Naive thymus-derived CD4-positive, alpha-beta T cell (primary cell): Measurements from ENCODE around the gene TMEM236. TPM values are rescaled to one million over a fixed set of nuclear protein-coding genes. Genes with fewer than 3 reads are reported as not detected.
"Not testable (repeated sequence)": the region's sequence is repeated elsewhere in the genome, so short reads cannot be mapped to it uniquely, and the experiment has no call there.

ENCODE experiments used
- ATAC-seq: fragments of 150-1000 bp; cut with Tn5 transposase; 2 replicates; pipeline ENCODE4 v1.10.0; 2021; ENCODE audit warnings: mild to moderate bottlenecking, moderate library complexity
- CTCF ChIA-PET: fragments of 350-600 bp; sonication (Branson Sonifier 250); formaldehyde crosslinking; loops from one replicate; lab custom pipeline; 2021; ENCODE audit warnings: antibody characterized with exemption; lab: Charles Lee
- POLR2A ChIA-PET: fragments of 350-600 bp; sonication (Branson Sonifier 250); formaldehyde crosslinking; loops from one replicate; lab custom pipeline; 2021; ENCODE audit warnings: antibody characterized with exemption, inconsistent platforms; lab: Charles Lee
- DNase-seq, 9 donors: peaks; one replicate each; pipeline versions ENCODE4 v3.0.0 to v3.0.0-alpha.2; 2020 to 2022; ENCODE audit warnings: mixed read lengths in 1 of 9
- H3K27ac ChIP-seq: one replicate; pipeline ENCODE4 v1.7.0; 2013; ENCODE audit warnings: mild to moderate bottlenecking, low read depth, low read length, moderate library complexity
- H3K27me3 ChIP-seq, 2 donors: one replicate each; pipeline ENCODE4 v1.7.0; 2013; ENCODE audit warnings: low read length in 2 of 2, mild to moderate bottlenecking in 2 of 2, moderate library complexity in 2 of 2; ENCODE audit not compliant: control insufficient read depth in 2 of 2, insufficient read depth in 2 of 2
- H3K36me3 ChIP-seq, 3 experiments: 1 replicate in 2 of 3; 2 replicates in 1 of 3; pipeline ENCODE4 v1.7.0; 2013; ENCODE audit warnings: low read length in 3 of 3, mild to moderate bottlenecking in 3 of 3, moderate library complexity in 1 of 3; ENCODE audit not compliant: insufficient read depth in 3 of 3, control insufficient read depth in 2 of 3
- H3K4me1 ChIP-seq, 2 donors: one replicate each; pipeline ENCODE4 v1.7.0; 2013; ENCODE audit warnings: low read length in 2 of 2, mild to moderate bottlenecking in 2 of 2, moderate library complexity in 1 of 2; ENCODE audit not compliant: control insufficient read depth in 2 of 2, insufficient read depth in 2 of 2
- H3K4me3 ChIP-seq: 2 replicates; pipeline ENCODE4 v1.7.0; 2013; ENCODE audit warnings: mild to moderate bottlenecking, low read length
- H3K9me3 ChIP-seq, 3 experiments: 1 replicate in 2 of 3; 2 replicates in 1 of 3; pipeline ENCODE4 v1.7.0; 2013; ENCODE audit warnings: low read length in 3 of 3; ENCODE audit not compliant: control insufficient read depth in 2 of 3
- H3K27ac Mint-ChIP-seq, 9 donors: one replicate each; pipeline ENCODE4 v1.8.0; 2020 to 2022; ENCODE audit warnings: mixed read lengths in 9 of 9, mild to moderate bottlenecking in 8 of 9, moderate library complexity in 5 of 9, inconsistent platforms in 2 of 9
- H3K27me3 Mint-ChIP-seq, 5 donors: one replicate each; pipeline ENCODE4 v1.8.0; 2021 to 2022; ENCODE audit warnings: mixed read lengths in 5 of 5, mild to moderate bottlenecking in 1 of 5
- H3K36me3 Mint-ChIP-seq, 5 donors: one replicate each; pipeline ENCODE4 v1.8.0; 2020 to 2022; ENCODE audit warnings: mixed read lengths in 5 of 5, mild to moderate bottlenecking in 3 of 5, inconsistent platforms in 1 of 5
- H3K4me1 Mint-ChIP-seq, 7 donors: one replicate each; pipeline ENCODE4 v1.8.0; 2020 to 2022; ENCODE audit warnings: mixed read lengths in 7 of 7, mild to moderate bottlenecking in 3 of 7, inconsistent platforms in 1 of 7
- H3K4me3 Mint-ChIP-seq, 10 donors: one replicate each; pipeline ENCODE4 v1.8.0; 2020 to 2022; ENCODE audit warnings: mild to moderate bottlenecking in 10 of 10, mixed read lengths in 10 of 10, moderate library complexity in 6 of 10, inconsistent platforms in 2 of 10
- H3K9me3 Mint-ChIP-seq, 11 donors: one replicate each; pipeline ENCODE4 v1.8.0; 2020 to 2022; ENCODE audit warnings: mixed read lengths in 11 of 11, mild to moderate bottlenecking in 4 of 11, inconsistent platforms in 1 of 11, moderate library complexity in 1 of 11
- intact Hi-C, 2 donors: fragments of 100-400 bp; cut with micrococcal nuclease; formaldehyde crosslinking; loops; one replicate each; pipeline ENCODE4 v1.15.1; 2023
- polyA plus RNA-seq, 2 donors: library from polyadenylated mRNA; unstranded; fragments of 300-500 nt; fragmentation: Illumina TruSeq; gene quantifications; one replicate each; pipeline ENCODE4 v1.2.3, GENCODE V29; 2021
- total RNA-seq, 6 experiments: library from RNA in 5 of 6; stranded (reverse) in 5 of 6; gene quantifications; 1 replicate in 5 of 6; 2 replicates in 1 of 6; pipeline ENCODE4 v1.2.3 and lab custom pipeline; 2021 to 2026

TMEM236 gene
- total and polyA plus RNA-seq, 7 experiments from 2014 or later = 0.02 to 0.12 (median 0.05) TPM; not detected in 4

GRCh38 chr10:17712717-17713471 lies 39.1 kb upstream of the TMEM236 start:
- H3K27me3 Mint-ChIP-seq = no peaks in the 10 kb centered on the region
- H3K27ac Mint-ChIP-seq = peak overlapping the region in 2 of 9 donors; percentile 3 to 43
- H3K4me3 Mint-ChIP-seq = no peak overlapping the region
- Histone ChIP-seq H3K4me3 (no peak overlapping the region), H3K4me1 (no peaks in the 10 kb centered on the region), H3K27me3 (no peaks in the 10 kb centered on the region), H3K36me3 (peaks cover 5 to 69% (median 9%) of the 10 kb centered on the region in 3 experiments), H3K27ac (no peak overlapping the region), H3K9me3 (no peaks in the 10 kb centered on the region)
- H3K4me1 Mint-ChIP-seq = no peaks in the 10 kb centered on the region
- POLR2A ChIA-PET = no interaction called here
- peaks cover 20 to 87% (median 66%) of the 10 kb centered on the region in 5 donors for H3K36me3 Mint-ChIP-seq
- intact Hi-C loops = no loop called here
- DNase-seq (no peak), ATAC-seq (no peak)
- peaks cover 0 to 4% (median 0%) of the 10 kb centered on the region in 11 donors for H3K9me3 Mint-ChIP-seq
- CTCF ChIA-PET = no interaction called here

- Histone ChIP-seq H3K4me3 (no peak overlapping the region), H3K27ac (no peak overlapping the region), H3K4me1 (no peaks in the 10 kb centered on the region), H3K9me3 (no peaks in the 10 kb centered on the region), H3K36me3 (peaks cover 2 to 61% (median 9%) of the 10 kb centered on the region in 3 experiments), H3K27me3 (no peaks in the 10 kb centered on the region)
- Mint-ChIP-seq H3K4me1 (no peaks in the 10 kb centered on the region), H3K4me3 (no peak overlapping the region), H3K27me3 (no peaks in the 10 kb centered on the region), H3K27ac (no peak overlapping the region), H3K36me3 (peaks cover 20 to 91% (median 66%) of the 10 kb centered on the region in 5 donors), H3K9me3 (peaks cover 0 to 4% (median 0%) of the 10 kb centered on the region in 11 donors)
- intact Hi-C loops = no loop called here
- no peak for ATAC-seq
- ChIA-PET POLR2A (no interaction called here), CTCF (no interaction called here)
- no peak for DNase-seq
Measured at GRCh38 chr10:17713758-17714157, 38.2 kb upstream of the TMEM236 start.

DNA sequence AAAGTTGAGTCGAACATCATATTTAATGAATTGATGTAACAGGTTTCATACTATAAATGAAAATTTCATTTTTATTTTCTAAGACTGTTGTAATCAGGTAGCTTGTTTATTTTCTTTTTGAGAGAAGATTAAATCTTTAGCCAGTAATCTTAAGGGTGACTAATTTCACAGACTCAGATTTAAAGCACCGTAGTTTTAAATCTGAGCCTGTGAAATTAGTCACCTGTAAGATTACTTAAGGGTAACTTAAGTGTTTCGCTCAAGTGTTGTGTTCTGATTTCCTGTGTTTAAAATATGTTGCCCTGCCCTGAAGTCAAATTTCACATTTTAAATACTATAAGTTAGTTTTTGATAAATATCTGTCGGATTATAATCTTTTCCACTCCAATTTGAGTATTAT lies 35.8 kb upstream of the TMEM236 start:
- Mint-ChIP-seq H3K4me1 (peaks cover 0 to 2% (median 0%) of the 10 kb centered on the region in 7 donors), H3K36me3 (peaks cover 20 to 78% (median 63%) of the 10 kb centered on the region in 5 donors), H3K27ac (no peak overlapping the region), H3K9me3 (peaks cover 0 to 5% (median 0%) of the 10 kb centered on the region in 11 donors), H3K27me3 (no peaks in the 10 kb centered on the region), H3K4me3 (no peak overlapping the region)
- ATAC-seq = no peak
- no peak overlapping the region for H3K27ac ChIP-seq
- H3K36me3 ChIP-seq = peaks cover 0 to 38% (median 4%) of the 10 kb centered on the region in 3 experiments
- CTCF ChIA-PET = no interaction called here
- DNase-seq = no peak
- intact Hi-C loops = no loop called here
- H3K4me1 ChIP-seq = no peaks in the 10 kb centered on the region
- H3K27me3 ChIP-seq = no peaks in the 10 kb centered on the region
- no peaks in the 10 kb centered on the region for H3K9me3 ChIP-seq
- no peak overlapping the region for H3K4me3 ChIP-seq
- POLR2A ChIA-PET = no interaction called here

DNA sequence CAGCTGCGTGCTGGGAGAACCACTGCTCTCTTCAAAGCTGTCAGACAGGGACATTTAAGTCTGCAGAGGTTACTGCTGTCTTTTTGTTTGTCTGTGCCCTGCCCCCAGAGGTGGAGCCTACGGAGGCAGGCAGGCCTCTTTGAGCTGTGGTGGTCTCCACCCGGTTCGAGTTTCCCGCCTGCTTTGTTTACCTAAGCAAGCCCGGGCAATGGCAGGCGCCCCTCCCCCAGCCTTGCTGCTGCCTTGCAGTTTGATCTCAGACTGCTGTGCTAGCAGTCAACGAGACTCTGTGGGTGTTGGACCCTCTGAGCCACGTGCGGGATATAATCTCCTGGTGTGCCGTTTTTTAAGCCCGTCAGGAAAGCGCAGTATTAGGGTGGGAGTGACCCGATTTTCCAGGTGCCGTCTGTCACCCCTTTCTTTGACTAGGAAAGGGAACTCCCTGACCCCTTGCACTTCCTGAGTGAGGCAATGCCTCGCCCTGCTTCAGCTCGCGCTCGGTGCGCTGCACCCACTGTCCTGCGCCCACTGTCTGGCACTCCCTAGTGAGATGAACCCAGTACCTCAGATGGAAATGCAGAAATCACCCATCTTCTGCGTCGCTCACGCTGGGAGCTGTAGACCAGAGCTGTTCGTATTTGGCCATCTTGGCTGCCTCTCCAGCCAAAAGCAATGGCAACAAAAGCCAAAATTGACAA lies 29.5 kb upstream of the TMEM236 start:
- H3K4me3 ChIP-seq, DNase-seq, CTCF ChIA-PET, H3K9me3 Mint-ChIP-seq, H3K27me3 ChIP-seq, H3K27ac Mint-ChIP-seq, H3K27me3 Mint-ChIP-seq, intact Hi-C loops, H3K27ac ChIP-seq, POLR2A ChIA-PET, H3K36me3 ChIP-seq, H3K4me1 Mint-ChIP-seq, ATAC-seq, H3K4me1 ChIP-seq, H3K4me3 Mint-ChIP-seq, H3K9me3 ChIP-seq: not testable (repeated sequence)
- peaks cover 6 to 38% (median 27%) of the 10 kb centered on the region in 5 donors for H3K36me3 Mint-ChIP-seq

- Histone ChIP-seq H3K4me1 (no peaks in the 10 kb centered on the region), H3K36me3 (no peaks in the 10 kb centered on the region), H3K27ac (no peak overlapping the region), H3K9me3 (no peaks in the 10 kb centered on the region), H3K27me3 (no peaks in the 10 kb centered on the region), H3K4me3 (no peak overlapping the region)
- ATAC-seq = no peak
- POLR2A ChIA-PET = no interaction called here
- peaks cover 0 to 5% (median 0%) of the 10 kb centered on the region in 11 donors for H3K9me3 Mint-ChIP-seq
- CTCF ChIA-PET = no interaction called here
- DNase-seq = no peak
- H3K4me3 Mint-ChIP-seq = no peak overlapping the region
- intact Hi-C loops = no loop called here
- H3K27ac Mint-ChIP-seq = no peak overlapping the region
- H3K36me3 Mint-ChIP-seq = peaks cover 6 to 21% (median 13%) of the 10 kb centered on the region in 5 donors
- no peaks in the 10 kb centered on the region for H3K27me3 Mint-ChIP-seq
- no peaks in the 10 kb centered on the region for H3K4me1 Mint-ChIP-seq
Measured at GRCh38 chr10:17725703-17726102, 26.3 kb upstream of the TMEM236 start.

GRCh38 chr10:17729630-17730029 lies 22.4 kb upstream of the TMEM236 start:
- peak overlapping the region in 1 of 9 donors; percentile 19 for H3K27ac Mint-ChIP-seq
- ChIA-PET CTCF (no interaction called here), POLR2A (no interaction called here)
- Histone ChIP-seq H3K27me3 (no peaks in the 10 kb centered on the region), H3K4me3 (no peak overlapping the region), H3K36me3 (no peaks in the 10 kb centered on the region), H3K27ac (no peak overlapping the region), H3K9me3 (no peaks in the 10 kb centered on the region), H3K4me1 (no peaks in the 10 kb centered on the region)
- H3K4me1 Mint-ChIP-seq = no peaks in the 10 kb centered on the region
- DNase-seq (no peak), ATAC-seq (no peak)
- intact Hi-C loops = no loop called here
- no peaks in the 10 kb centered on the region for H3K36me3 Mint-ChIP-seq
- H3K4me3 Mint-ChIP-seq = no peak overlapping the region
- H3K27me3 Mint-ChIP-seq = no peaks in the 10 kb centered on the region
- no peaks in the 10 kb centered on the region for H3K9me3 Mint-ChIP-seq
